ENCODE results near the gene PHF10. TPM values are rescaled to one million over a fixed set of nuclear protein-coding genes. Genes with fewer than 3 reads are reported as not detected.

The PHF10 gene
- total and polyA plus RNA-seq, 2 donors (not counting 3 experiments of a cell fraction or from before 2014, with no cell fraction given) = 19.1 to 62.4 TPM

- no peaks in the 10 kb centered on the region for H3K9me3 ChIP-seq (replicated peaks; ENCODE audit: control insufficient read depth, insufficient read depth, low read length)
- FAIRE-seq (no peak), DNase-seq (ENCODE audit: low read depth, low spot score) (no peak)
- no peaks in the 10 kb centered on the region for H3K4me1 ChIP-seq (ENCODE audit: control insufficient read depth, extremely low read depth, insufficient read depth, low read length)
- no peak overlapping the region for H3K9ac ChIP-seq (replicated peaks; ENCODE audit: extremely low read depth, insufficient read depth, low read length)
- ChIA-PET POLR2A (no interaction called here), CTCF (no interaction called here)
- no peaks in the 10 kb centered on the region for H3K27me3 ChIP-seq (ENCODE audit: control insufficient read depth in 2 of 2, insufficient read depth in 2 of 2, low read length in 2 of 2)
- H3K9me1 ChIP-seq (replicated peaks; ENCODE audit: control insufficient read depth, extremely low read depth, insufficient read depth, low read length) = no peaks in the 10 kb centered on the region
- H3K4me2 ChIP-seq (ENCODE audit: insufficient read depth, low read length) = no peak overlapping the region
- dilution Hi-C loops (cut with MboI; ENCODE audit: extremely low pct_ligation_motif_present, low sequenced_read_pairs) = no loop called here
- intact Hi-C loops (cut with micrococcal nuclease) = loop anchor here (10.0 kb wide), 1 partner anchor 235 kb away; no protein-coding TSS in a partner anchor
- no peak overlapping the region for H2AFZ ChIP-seq (ENCODE audit: low read depth, low read length)
- TF ChIP-seq MYC (IDR thresholded peaks at IDR 0.05; ENCODE audit: low read depth, low read length) (no peak), JUN (IDR thresholded peaks at IDR 0.05; ENCODE audit: borderline replicate concordance, insufficient read depth, insufficient read length, low read depth) (no peak), CTCF (IDR thresholded peaks at IDR 0.05; ENCODE audit: extremely low read depth in 1 of 2, insufficient read depth in 1 of 2, low read depth in 1 of 2, low read length in 2 of 2) (no peak), FOS (IDR thresholded peaks at IDR 0.05; ENCODE audit: borderline replicate concordance, insufficient read depth, low read length) (no peak), POLR2A (IDR thresholded peaks at IDR 0.05; ENCODE audit: low read depth, low read length) (no peak), MAX (IDR thresholded peaks at IDR 0.05; ENCODE audit: insufficient read depth, insufficient read length) (no peak), EZH2 (IDR thresholded peaks at IDR 0.05; ENCODE audit: borderline replicate concordance, low read depth, low read length, severe bottlenecking) (no peak), GATA2 (IDR thresholded peaks at IDR 0.05; ENCODE audit: insufficient read depth, insufficient read length, low read depth, low read length) (no peak), POLR2AphosphoS5 (IDR thresholded peaks at IDR 0.05; ENCODE audit: insufficient read depth, low read depth, low read length) (no peak)
- no peak overlapping the region for H3K27ac ChIP-seq (ENCODE audit: insufficient read depth, low read depth, low read length)
- H3K36me3 ChIP-seq (ENCODE audit: control insufficient read depth in 2 of 2, extremely low read depth in 1 of 2, insufficient read depth in 2 of 2, low read length in 2 of 2) = peaks cover 2 to 34% of the 10 kb centered on the region in 2 experiments
- no peak overlapping the region for H3K4me3 ChIP-seq (replicated peaks in 1 of 3; ENCODE audit: insufficient read depth in 1 of 3, low read depth in 1 of 3, low read length in 3 of 3)
- no TSS peak for BruUV-seq (replicated peaks)
- no peaks in the 10 kb centered on the region for H4K20me1 ChIP-seq (replicated peaks; ENCODE audit: control insufficient read depth, extremely low read depth, insufficient read depth, low read length)
- H3K79me2 ChIP-seq (ENCODE audit: control insufficient read depth, insufficient read depth, low read length) = no peaks in the 10 kb centered on the region
Measured at GRCh38 chr6:169659820-169660610, 64.3 kb downstream of the PHF10 start.
